GM18870 (cell line): ENCODE measurements around the gene GSTM2.

ENCODE experiments used
- ATAC-seq: cut with Tn5 transposase; IDR thresholded peaks from one replicate; pipeline ENCODE4 v1.9.1; 2021; ENCODE audit warnings: moderate library complexity; ENCODE audit not compliant: unreplicated experiment

Gene GSTM2

DNA sequence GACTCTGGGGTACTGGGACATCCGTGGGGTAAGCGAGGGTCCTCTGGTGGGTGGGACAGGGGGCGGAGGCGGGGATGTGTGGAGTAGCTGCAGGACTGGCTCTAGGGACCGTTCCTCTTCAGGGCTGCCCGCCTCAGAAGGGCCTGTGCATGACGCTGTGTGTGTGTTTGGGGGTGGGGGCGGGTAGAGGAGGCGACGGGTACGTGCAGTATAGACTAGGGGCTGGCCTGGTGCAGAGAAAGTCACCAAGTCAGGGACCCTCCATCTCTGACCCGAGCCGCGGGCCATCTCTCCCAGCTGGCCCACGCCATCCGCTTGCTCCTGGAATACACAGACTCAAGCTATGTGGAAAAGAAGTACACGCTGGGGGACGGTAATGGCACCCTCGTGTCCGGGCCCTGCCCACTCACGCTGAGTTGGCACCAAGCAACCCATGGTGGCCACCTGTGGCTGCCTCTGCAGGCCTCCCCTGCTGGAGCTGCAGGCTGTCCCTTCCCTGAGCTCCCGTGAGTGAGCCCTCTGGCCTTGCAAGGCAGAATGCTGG lies 44.5 kb downstream of the GSTM2 start:
- ATAC-seq = no peak

DNA sequence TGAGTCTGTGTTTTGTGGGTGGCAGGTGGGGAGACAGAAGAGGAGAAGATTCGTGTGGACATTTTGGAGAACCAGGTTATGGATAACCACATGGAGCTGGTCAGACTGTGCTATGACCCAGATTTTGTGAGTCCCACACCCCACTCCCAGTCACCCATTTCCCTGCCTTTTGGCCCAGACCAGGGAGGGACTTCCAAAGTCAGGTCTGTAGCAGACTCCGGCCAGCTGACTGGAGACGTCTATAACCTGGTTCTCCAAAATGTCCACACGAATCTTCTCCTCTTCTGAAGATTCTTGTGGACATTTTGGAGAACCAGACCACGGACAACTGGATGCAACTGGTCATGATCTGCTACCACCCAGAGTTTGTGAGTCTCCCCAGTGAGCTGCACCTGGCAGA lies 45.8 kb downstream of the GSTM2 start:
- ATAC-seq = no peak

GRCh38 chr1:109714661-109715372 lies 47.0 kb downstream of the GSTM2 start:
- no peak for ATAC-seq

DNA sequence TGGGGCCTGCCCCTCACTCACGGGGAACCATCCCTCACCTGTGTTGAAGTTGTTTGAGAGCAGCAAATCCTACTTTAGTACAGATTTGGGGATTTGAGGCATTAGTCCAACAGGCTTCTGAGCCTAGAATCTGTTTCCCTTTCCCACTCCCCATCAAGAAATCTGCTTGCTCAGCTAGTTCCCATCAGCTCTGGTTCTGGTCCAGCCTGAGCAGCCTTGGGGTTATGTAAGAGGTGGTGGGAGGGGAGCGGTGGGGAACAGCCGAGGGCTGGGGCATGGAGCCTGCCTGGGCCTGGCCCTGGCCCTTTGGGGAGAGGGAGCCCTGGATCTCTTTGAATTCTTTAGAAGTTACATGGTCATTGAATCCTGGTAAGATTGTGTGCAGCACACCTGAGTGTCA lies 48.3 kb downstream of the GSTM2 start:
- ATAC-seq = no peak

DNA sequence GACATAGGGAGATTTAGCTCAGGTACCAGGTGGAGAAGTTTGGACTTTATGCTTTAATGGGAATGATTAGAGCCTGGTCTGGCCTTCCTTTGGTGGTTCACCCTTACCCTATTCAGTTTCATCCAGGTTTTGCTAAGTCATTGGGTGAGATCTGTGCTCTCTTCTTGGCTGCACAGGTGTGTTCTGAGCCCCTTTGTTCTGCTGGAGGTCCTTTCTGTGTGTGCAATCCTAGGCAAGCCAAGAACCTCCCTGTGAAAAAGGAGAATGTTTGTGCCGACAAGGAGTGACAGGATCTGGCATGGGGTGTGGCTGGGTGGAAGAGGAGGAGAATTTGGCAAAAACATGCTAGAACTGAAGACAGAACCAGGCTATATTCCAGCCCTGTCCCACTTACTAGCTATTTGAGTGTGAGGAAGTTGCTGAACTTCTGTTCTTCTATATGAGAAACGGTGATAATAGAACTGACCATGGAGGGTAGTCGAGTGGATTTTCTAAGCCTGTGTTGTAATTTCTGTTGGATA lies 48.8 kb downstream of the GSTM2 start:
- no peak for ATAC-seq

GRCh38 chr1:109717729-109718128 lies 49.9 kb downstream of the GSTM2 start:
- ATAC-seq = no peak

DNA sequence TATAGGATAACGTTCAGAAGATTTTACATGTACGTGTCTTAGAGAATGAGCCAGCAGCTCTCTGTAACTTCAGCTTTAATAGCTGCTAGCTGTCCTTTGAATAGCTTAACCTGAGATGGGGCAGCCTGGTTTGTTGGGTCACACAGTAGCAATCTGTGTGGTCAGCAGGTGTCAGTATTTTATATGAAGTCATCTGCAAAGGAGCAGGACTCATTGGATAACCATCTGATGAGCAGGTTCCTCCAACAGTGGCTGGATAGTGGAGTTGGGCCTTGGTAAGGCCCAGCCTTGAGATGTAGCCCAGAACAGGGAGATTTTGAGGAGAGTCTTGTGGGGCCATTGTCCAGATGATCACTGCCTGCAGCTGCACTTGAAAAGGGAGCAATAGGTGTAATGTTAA lies 50.6 kb downstream of the GSTM2 start:
- no peak for ATAC-seq

DNA sequence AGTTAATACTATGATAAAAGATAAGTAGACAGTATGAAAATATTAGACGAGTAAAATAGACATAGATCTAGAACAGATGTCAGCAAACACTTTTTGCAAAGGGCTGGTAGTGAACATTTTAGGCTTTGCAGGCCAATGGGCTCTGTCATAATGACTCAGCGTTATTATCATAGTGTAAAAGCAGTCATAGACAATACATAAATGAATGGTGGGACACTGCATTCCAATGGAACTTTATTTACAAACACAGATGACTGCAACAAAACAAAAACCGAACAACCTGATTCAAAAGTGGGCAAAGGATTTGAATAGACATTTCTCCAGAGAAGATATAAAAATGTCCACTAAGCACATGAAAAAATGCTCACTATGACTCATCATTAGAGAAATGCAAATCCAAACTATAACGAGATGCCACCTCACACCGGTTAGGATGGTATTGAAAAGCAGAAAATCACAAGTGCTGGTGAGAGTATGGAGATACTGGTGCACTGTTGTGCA lies 51.5 kb downstream of the GSTM2 start:
- ATAC-seq = peak; percentile 63

GRCh38 chr1:109721042-109721441 lies 53.2 kb downstream of the GSTM2 start:
- no peak for ATAC-seq

DNA sequence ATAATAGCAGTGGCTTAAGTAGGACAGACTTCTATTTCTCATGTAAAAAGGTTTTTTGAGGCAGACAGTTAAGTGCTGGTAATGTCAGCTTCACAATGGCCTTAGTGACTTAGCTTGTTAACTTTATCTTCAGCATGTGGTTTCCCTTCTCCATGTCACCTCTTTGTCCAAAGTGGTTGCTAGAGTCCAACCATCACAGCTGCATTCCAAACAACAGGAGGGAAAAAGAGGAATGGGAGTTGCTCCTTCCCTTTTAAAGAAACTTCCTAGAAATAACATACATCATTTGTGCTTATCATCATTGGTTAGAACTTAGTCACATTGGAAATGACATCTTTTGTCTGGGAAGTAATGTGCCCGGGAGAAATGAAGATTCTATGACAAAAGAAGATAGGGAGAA lies 54.1 kb downstream of the GSTM2 start:
- no peak for ATAC-seq

GRCh38 chr1:109722908-109723691 lies 55.2 kb downstream of the GSTM2 start:
- no peak for ATAC-seq
